Pancreas (tissue), 10 donors: ENCODE data around the gene KCNF1. TPM values are rescaled to one million over a fixed set of nuclear protein-coding genes. Genes with fewer than 3 reads are reported as not detected.

Source experiments
- ATAC-seq, 4 donors: fragments of 200-7000 bp; cut with Tn5 transposase; one replicate each; pipeline versions ENCODE4 v1.8.0 to v1.9.1; 2020; ENCODE audit warnings: mild to moderate bottlenecking in 4 of 4, moderate library complexity in 4 of 4
- DNase-seq, 6 donors: peaks; one replicate each; pipeline ENCODE4 v3.0.0-alpha.2; 2020
- FAIRE-seq: peaks from 2 replicates; lab custom pipeline; 2012; peaks lifted over from hg19 to GRCh38; lab: Jason Lieb, UNC
- H3K27ac ChIP-seq, 4 donors: fragments of 200-600 bp; sonication (generic); 1 replicate in 3 of 4; 2 replicates in 1 of 4; pipeline versions ENCODE4 v1.5.0 to v1.8.0; 2020
- H3K27me3 ChIP-seq, 4 donors: fragments of 200-600 bp; one replicate each; pipeline ENCODE4 v1.8.0; 2021
- H3K36me3 ChIP-seq, 3 donors: fragments of 200-600 bp; sonication (generic) in 1 of 3; one replicate each; pipeline versions ENCODE4 v1.5.0 to v1.8.0; 2020 to 2021
- H3K4me1 ChIP-seq, 3 donors: fragments of 200-600 bp; one replicate each; pipeline ENCODE4 v1.8.0; 2021
- H3K4me3 ChIP-seq, 4 donors: fragments of 200-600 bp; sonication (generic) in 2 of 4; one replicate each; pipeline versions ENCODE4 v1.5.0 to v1.8.0; 2020 to 2021
- H3K9me3 ChIP-seq, 4 donors: fragments of 200-600 bp; one replicate each; pipeline ENCODE4 v1.8.0; 2021
- WGBS, 2 donors: extraction: QIAGEN DNeasy Blood & Tissue Kit; methylation state at CpG; one replicate each; pipeline ENCODE4 v1.1.7; 2013; 5-methylcytosine and 5-hydroxymethylcytosine counted together
- intact Hi-C, 3 donors: fragments of 100-400 bp; cut with DNase I; formaldehyde crosslinking; loops; one replicate each; pipeline versions ENCODE4 v1.11.1 to v1.14.2; 2022
- polyA plus RNA-seq, 2 donors: library from polyadenylated mRNA; stranded (reverse); fragments of 200-250 nt; gene quantifications; one replicate each; pipeline ENCODE4 v1.2.3, GENCODE V29; 2013
- total RNA-seq, 6 donors: library from RNA; stranded (reverse); fragmentation: NEBNext Ultra II Directional in 4 of 6; extraction: Animal tissue kit (Norgen Biotek cat#: 25700) in 4 of 6; gene quantifications; one replicate each; pipeline versions ENCODE4 v1.2.1 to v1.2.4, GENCODE V29; 2021 to 2023
- TF ChIP-seq, protein P1 (sequence below), 4 donors: fragments of 200-600 bp; sonication (generic) in 3 of 4; IDR thresholded peaks; one replicate each; pipeline versions ENCODE4 v1.5.0 to v1.8.0; 2021; ENCODE audit warnings: antibody characterized with exemption in 4 of 4
- donor health status: healthy with polysubstance abuse.
- donor health status: DM: no; HTN: no; CAD: no; lungs with moderate emphysema.
- donor health status: DM: no; HTN: no; CAD: no.
- donor health status: control.
- donor health status: control.
- donor health status: Bipolar disorder and iron deficiency.
- donor health status: DM: yes; HTN: yes; CAD: no.
- donor health status: DM: no; HTN: no; CAD: no.
- donor health status: DM: no; HTN: no; CAD: no.
- donor health status: DM: yes; HTN: yes; CAD: no.

Gene KCNF1
- total and polyA plus RNA-seq, 8 donors, result 0.08 to 15.8 (median 0.52) TPM

- Histone ChIP-seq H3K27ac (no peak overlapping the region), H3K4me3 (no peak overlapping the region), H3K27me3 (no peaks in the 10 kb centered on the region), H3K36me3 (no peaks in the 10 kb centered on the region), H3K9me3 (no peaks in the 10 kb centered on the region), H3K4me1 (no peaks in the 10 kb centered on the region)
- TF ChIP-seq, protein P1, sequence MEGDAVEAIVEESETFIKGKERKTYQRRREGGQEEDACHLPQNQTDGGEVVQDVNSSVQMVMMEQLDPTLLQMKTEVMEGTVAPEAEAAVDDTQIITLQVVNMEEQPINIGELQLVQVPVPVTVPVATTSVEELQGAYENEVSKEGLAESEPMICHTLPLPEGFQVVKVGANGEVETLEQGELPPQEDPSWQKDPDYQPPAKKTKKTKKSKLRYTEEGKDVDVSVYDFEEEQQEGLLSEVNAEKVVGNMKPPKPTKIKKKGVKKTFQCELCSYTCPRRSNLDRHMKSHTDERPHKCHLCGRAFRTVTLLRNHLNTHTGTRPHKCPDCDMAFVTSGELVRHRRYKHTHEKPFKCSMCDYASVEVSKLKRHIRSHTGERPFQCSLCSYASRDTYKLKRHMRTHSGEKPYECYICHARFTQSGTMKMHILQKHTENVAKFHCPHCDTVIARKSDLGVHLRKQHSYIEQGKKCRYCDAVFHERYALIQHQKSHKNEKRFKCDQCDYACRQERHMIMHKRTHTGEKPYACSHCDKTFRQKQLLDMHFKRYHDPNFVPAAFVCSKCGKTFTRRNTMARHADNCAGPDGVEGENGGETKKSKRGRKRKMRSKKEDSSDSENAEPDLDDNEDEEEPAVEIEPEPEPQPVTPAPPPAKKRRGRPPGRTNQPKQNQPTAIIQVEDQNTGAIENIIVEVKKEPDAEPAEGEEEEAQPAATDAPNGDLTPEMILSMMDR (IDR thresholded peaks at IDR 0.05), result no peak
- WGBS, 2 donors, result 63 to 66% methylated on average over 15 of the region's 15 CpGs
- no peak for FAIRE-seq
- no peak for ATAC-seq
- intact Hi-C loops, result no loop called here
- no peak for DNase-seq
Observed at GRCh38 chr2:10926191-10926820, 14.6 kb downstream of the KCNF1 start.

- no peak for FAIRE-seq
- Histone ChIP-seq H3K27ac (no peak overlapping the region), H3K4me1 (no peaks in the 10 kb centered on the region), H3K9me3 (no peaks in the 10 kb centered on the region), H3K27me3 (no peaks in the 10 kb centered on the region), H3K36me3 (no peaks in the 10 kb centered on the region), H3K4me3 (no peak overlapping the region)
- WGBS, 2 donors, result 73 to 78% methylated on average over 12 of the region's 12 CpGs
- no peak for ATAC-seq
- intact Hi-C loops, result no loop called here
- TF ChIP-seq, protein P1 (IDR thresholded peaks at IDR 0.05), result no peak
- no peak for DNase-seq
Observed at GRCh38 chr2:10930721-10931516, 19.2 kb downstream of the KCNF1 start.

- no peaks in the 10 kb centered on the region for H3K4me1 ChIP-seq
- no peak for DNase-seq
- no peaks in the 10 kb centered on the region for H3K36me3 ChIP-seq
- no peak for FAIRE-seq
- intact Hi-C loops, result no loop called here
- ATAC-seq, result no peak
- no peaks in the 10 kb centered on the region for H3K9me3 ChIP-seq
- H3K27ac ChIP-seq, result no peak overlapping the region
- TF ChIP-seq, protein P1 (IDR thresholded peaks at IDR 0.05), result no peak
- no peaks in the 10 kb centered on the region for H3K27me3 ChIP-seq
- H3K4me3 ChIP-seq, result no peak overlapping the region
- WGBS, 2 donors, result 84 to 92% methylated on average over 14 of the region's 14 CpGs
Observed at GRCh38 chr2:10931710-10932255, 20.0 kb downstream of the KCNF1 start.

- DNase-seq (no peak), FAIRE-seq (no peak), ATAC-seq (no peak)
- Histone ChIP-seq H3K27ac (no peak overlapping the region), H3K27me3 (no peaks in the 10 kb centered on the region), H3K4me1 (no peaks in the 10 kb centered on the region), H3K9me3 (no peaks in the 10 kb centered on the region), H3K36me3 (no peaks in the 10 kb centered on the region), H3K4me3 (no peak overlapping the region)
- TF ChIP-seq, protein P1 (IDR thresholded peaks at IDR 0.05), result no peak
- intact Hi-C loops, result no loop called here
- WGBS, 2 donors, result 84 to 86% methylated on average over 17 of the region's 17 CpGs
Observed at GRCh38 chr2:10932345-10933151, 20.8 kb downstream of the KCNF1 start.
